HT1080 (cell line): ENCODE measurements around the gene EBNA1BP2. TPM values are rescaled to one million over a fixed set of nuclear protein-coding genes. Genes with fewer than 3 reads are reported as not detected.
A peak's percentile ranks its signal among the peaks of the same experiment; 100 is the strongest.
"Not testable (repeated sequence)": the region's sequence is repeated elsewhere in the genome, so short reads cannot be mapped to it uniquely, and the experiment has no call there.

Source experiments
- DNase-seq: peaks from one replicate; pipeline ENCODE4 v3.0.0-alpha.2; 2015; ENCODE audit warnings: low read depth
- polyA plus RNA-seq, 2 experiments: library from polyadenylated mRNA; depleted of rRNA; stranded (reverse); fragments of >200 nt; gene quantifications; 2 replicates each; pipeline ENCODE4 v1.2.3, GENCODE V29; 2015
- total RNA-seq: library from RNA; depleted of rRNA; stranded (reverse); fragments of >200 nt; shearing (Covaris generic); gene quantifications from 2 replicates; pipeline ENCODE4 v1.2.3, GENCODE V29; 2014; rRNA removed

The EBNA1BP2 gene
- 400 and 422 TPM in 2 replicates for total RNA-seq
- polyA plus RNA-seq (2015; cell fraction: cytosol; rRNA removed), result 324 and 341 TPM in 2 replicates
- 302 and 325 TPM in 2 replicates for polyA plus RNA-seq (2015; cell fraction: nucleus; rRNA removed)

GRCh38 chr1:43171876-43172526 is at the start of gene EBNA1BP2, which contains the start of gene CFAP57:
EBNA1BP2 (minus strand) TSS chr1:43172290; CDS start chr1:43172118, 172 bp downstream.
CFAP57 (plus strand) TSS chr1:43172330; CDS start chr1:43172754, 424 bp downstream.
- peak; percentile 90 for DNase-seq

- DNase-seq, result no peak
These were observed 49.7 kb upstream of the EBNA1BP2 start for GRCh38 chr1:43221797-43222196.

- no peak for DNase-seq
These were observed 49.1 kb upstream of the EBNA1BP2 start for GRCh38 chr1:43220905-43221778.

- DNase-seq, result no peak
These were observed 45.7 kb upstream of the EBNA1BP2 start for GRCh38 chr1:43217747-43218146.

GRCh38 chr1:43214501-43215444 is 42.7 kb upstream of the EBNA1BP2 start:
- DNase-seq, result no peak

- not testable (repeated sequence) for DNase-seq
These were observed 36.2 kb upstream of the EBNA1BP2 start for GRCh38 chr1:43208277-43208676.

GRCh38 chr1:43207229-43207853 is 35.3 kb upstream of the EBNA1BP2 start:
- DNase-seq, result peak; percentile 86

- DNase-seq, result peak; percentile 99
These were observed 34.6 kb upstream of the EBNA1BP2 start for GRCh38 chr1:43206600-43207228.

GRCh38 chr1:43205671-43206070 is 33.6 kb upstream of the EBNA1BP2 start:
- DNase-seq, result no peak

GRCh38 chr1:43204394-43204793 is 32.3 kb upstream of the EBNA1BP2 start:
- DNase-seq, result no peak

- no peak for DNase-seq
These were observed 31.8 kb upstream of the EBNA1BP2 start for GRCh38 chr1:43203859-43204258.

- no peak for DNase-seq
These were observed 27.1 kb upstream of the EBNA1BP2 start for GRCh38 chr1:43199093-43199726.

- DNase-seq, result no peak
These were observed 25.4 kb upstream of the EBNA1BP2 start for GRCh38 chr1:43197343-43198127.

- no peak for DNase-seq
These were observed 22.4 kb upstream of the EBNA1BP2 start for GRCh38 chr1:43194509-43194908.

- DNase-seq, result no peak
These were observed 16.0 kb upstream of the EBNA1BP2 start for GRCh38 chr1:43188106-43188505.

GRCh38 chr1:43184995-43185394 is 12.9 kb upstream of the EBNA1BP2 start:
- no peak for DNase-seq

- DNase-seq, result no peak
These were observed 12.3 kb upstream of the EBNA1BP2 start for GRCh38 chr1:43184388-43184787.

- no peak for DNase-seq
These were observed 5.6 kb upstream of the EBNA1BP2 start for GRCh38 chr1:43177691-43178090.

GRCh38 chr1:43174873-43175272 is 2.8 kb upstream of the EBNA1BP2 start:
- no peak for DNase-seq
